IgD-negative memory B cell (primary cell): ENCODE results near the gene ZFP64. TPM values are rescaled to one million over a fixed set of nuclear protein-coding genes. Genes with fewer than 3 reads are reported as not detected.

ENCODE experiments used
- H3K27ac Mint-ChIP-seq, 3 donors: one replicate each; pipeline ENCODE4 v1.8.0; 2020 to 2022; ENCODE audit warnings: mild to moderate bottlenecking in 3 of 3, mixed read lengths in 3 of 3, moderate library complexity in 1 of 3
- H3K27me3 Mint-ChIP-seq: one replicate; pipeline ENCODE4 v1.8.0; 2021; ENCODE audit warnings: mixed read lengths
- H3K36me3 Mint-ChIP-seq: one replicate; pipeline ENCODE4 v1.8.0; 2020; ENCODE audit warnings: mild to moderate bottlenecking, mixed read lengths
- H3K4me1 Mint-ChIP-seq, 3 donors: one replicate each; pipeline ENCODE4 v1.8.0; 2020 to 2022; ENCODE audit warnings: mixed read lengths in 3 of 3, mild to moderate bottlenecking in 1 of 3
- H3K4me3 Mint-ChIP-seq, 4 donors: one replicate each; pipeline ENCODE4 v1.8.0; 2020 to 2022; ENCODE audit warnings: mild to moderate bottlenecking in 4 of 4, mixed read lengths in 4 of 4, moderate library complexity in 3 of 4
- H3K9me3 Mint-ChIP-seq, 3 donors: one replicate each; pipeline ENCODE4 v1.8.0; 2020 to 2021; ENCODE audit warnings: mixed read lengths in 3 of 3, mild to moderate bottlenecking in 1 of 3
- polyA plus RNA-seq: library from polyadenylated mRNA; unstranded; fragments of 300-500 nt; fragmentation: Illumina TruSeq; gene quantifications from one replicate; pipeline ENCODE4 v1.2.3, GENCODE V29; 2021

ZFP64 gene
- polyA plus RNA-seq, 1 donor from 2014 or later, result 12.8 TPM

GRCh38 chr20:52191916-52192718 lies 538 bp upstream of the ZFP64 start:
- Mint-ChIP-seq H3K27me3 (no peaks in the 10 kb centered on the region), H3K9me3 (peaks cover 0 to 2% (median 0%) of the 10 kb centered on the region in 3 donors), H3K36me3 (peaks cover 2% of the 10 kb centered on the region), H3K4me3 (peak overlapping the region; percentile 86 to 99 (median 94)), H3K27ac (peak overlapping the region; percentile 71 to 90 (median 80)), H3K4me1 (peaks cover 4 to 11% (median 9%) of the 10 kb centered on the region in 3 donors)

DNA sequence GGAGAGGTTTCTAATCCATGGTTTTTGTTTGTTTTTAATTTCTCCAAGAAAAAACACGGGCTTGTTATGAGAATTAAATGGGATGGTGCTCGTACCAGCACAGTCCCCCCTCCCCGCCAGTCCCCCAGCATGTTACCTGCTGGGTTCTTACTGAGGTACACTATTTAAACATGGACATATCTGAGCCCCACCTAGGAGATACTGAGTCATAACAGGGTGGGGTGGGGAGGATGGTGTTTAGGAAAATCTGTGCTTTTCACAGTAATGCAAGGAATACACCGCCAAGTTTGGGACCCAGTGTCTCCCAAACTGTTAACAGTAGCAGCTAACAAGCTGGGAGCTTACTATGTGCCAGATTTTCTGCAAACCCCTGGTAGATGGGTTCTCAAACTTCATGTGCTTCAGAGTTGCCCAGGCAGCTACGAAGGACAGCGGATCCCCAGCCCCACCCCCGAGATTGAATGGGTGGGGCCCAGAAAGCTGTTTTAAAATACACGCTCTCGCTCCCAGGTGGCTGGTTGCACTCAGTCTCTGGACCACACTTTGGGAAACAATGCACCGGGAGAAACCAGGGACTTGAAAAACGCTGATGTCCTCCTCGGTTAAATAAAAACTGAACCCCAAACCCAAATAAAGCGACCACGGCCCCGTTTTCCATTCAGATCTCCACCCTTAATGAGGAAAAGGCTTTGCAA lies 995 bp downstream of the ZFP64 start:
- Mint-ChIP-seq H3K4me1 (peaks cover 4 to 11% (median 9%) of the 10 kb centered on the region in 3 donors), H3K27ac (peak overlapping the region; percentile 58 to 88 (median 69)), H3K27me3 (no peaks in the 10 kb centered on the region), H3K9me3 (peaks cover 0 to 2% (median 0%) of the 10 kb centered on the region in 3 donors), H3K36me3 (peaks cover 2% of the 10 kb centered on the region), H3K4me3 (peak overlapping the region; percentile 93 to 99 (median 98))

DNA sequence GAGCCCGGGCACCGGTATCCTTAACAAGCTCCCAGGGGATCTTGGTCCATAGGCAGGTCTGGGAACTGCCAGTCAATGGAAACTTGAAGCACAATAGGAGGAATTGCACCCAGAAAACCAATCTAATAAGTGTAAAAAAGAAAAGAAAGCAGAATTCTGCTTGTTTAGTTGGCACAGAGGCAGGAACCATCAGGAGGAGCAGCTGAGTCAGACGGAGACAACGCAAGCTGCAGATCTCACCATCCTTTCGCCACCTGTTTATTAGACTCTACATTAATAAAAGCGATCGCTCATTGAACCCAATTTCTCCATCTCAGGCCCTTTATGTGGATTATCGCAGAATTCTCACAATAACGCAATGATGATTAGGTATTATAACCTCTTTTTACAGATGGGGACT lies 9.8 kb downstream of the ZFP64 start:
- H3K27me3 Mint-ChIP-seq, result no peaks in the 10 kb centered on the region
- H3K4me3 Mint-ChIP-seq, result peak overlapping the region in 1 of 4 donors; percentile 57
- peaks cover 0 to 7% (median 3%) of the 10 kb centered on the region in 3 donors for H3K4me1 Mint-ChIP-seq
- no peaks in the 10 kb centered on the region for H3K9me3 Mint-ChIP-seq
- no peak overlapping the region for H3K27ac Mint-ChIP-seq
- peaks cover 10% of the 10 kb centered on the region for H3K36me3 Mint-ChIP-seq

GRCh38 chr20:52180180-52180840 lies 11.3 kb downstream of the ZFP64 start:
- Mint-ChIP-seq H3K27ac (no peak overlapping the region), H3K9me3 (no peaks in the 10 kb centered on the region), H3K4me1 (peaks cover 0 to 8% (median 3%) of the 10 kb centered on the region in 3 donors), H3K27me3 (no peaks in the 10 kb centered on the region), H3K36me3 (peaks cover 8% of the 10 kb centered on the region), H3K4me3 (peak overlapping the region in 1 of 4 donors; percentile 4)

- peaks cover 0 to 8% (median 3%) of the 10 kb centered on the region in 3 donors for H3K4me1 Mint-ChIP-seq
- no peak overlapping the region for H3K27ac Mint-ChIP-seq
- no peaks in the 10 kb centered on the region for H3K27me3 Mint-ChIP-seq
- no peaks in the 10 kb centered on the region for H3K9me3 Mint-ChIP-seq
- no peak overlapping the region for H3K4me3 Mint-ChIP-seq
- H3K36me3 Mint-ChIP-seq, result peaks cover 4% of the 10 kb centered on the region
These were observed 12.0 kb downstream of the ZFP64 start for GRCh38 chr20:52179331-52180179.

DNA sequence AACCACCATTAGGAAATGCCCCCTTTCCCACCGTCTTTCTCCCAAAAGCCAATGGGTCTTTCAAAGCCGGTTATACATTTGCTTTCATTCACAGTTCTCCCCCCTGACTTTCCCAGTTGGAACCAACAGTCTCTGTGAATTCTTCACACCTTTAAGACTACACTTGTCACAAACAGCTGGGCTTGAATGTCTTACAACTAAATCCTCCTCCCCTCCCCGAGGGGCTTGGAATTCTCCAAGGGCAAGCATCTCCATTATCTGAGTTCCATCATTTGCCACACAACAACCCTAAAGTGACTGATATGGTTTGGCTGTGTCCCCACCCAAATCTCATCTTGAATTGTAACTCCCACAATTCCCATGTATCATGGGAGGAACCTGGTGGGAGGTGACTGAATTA lies 12.9 kb downstream of the ZFP64 start:
- no peak overlapping the region for H3K27ac Mint-ChIP-seq
- no peaks in the 10 kb centered on the region for H3K9me3 Mint-ChIP-seq
- no peaks in the 10 kb centered on the region for H3K36me3 Mint-ChIP-seq
- no peaks in the 10 kb centered on the region for H3K27me3 Mint-ChIP-seq
- no peak overlapping the region for H3K4me3 Mint-ChIP-seq
- H3K4me1 Mint-ChIP-seq, result peaks cover 0 to 8% (median 6%) of the 10 kb centered on the region in 3 donors

- Mint-ChIP-seq H3K27ac (no peak overlapping the region), H3K36me3 (no peaks in the 10 kb centered on the region), H3K4me3 (no peak overlapping the region), H3K4me1 (peaks cover 12 to 20% (median 18%) of the 10 kb centered on the region in 3 donors), H3K9me3 (no peaks in the 10 kb centered on the region), H3K27me3 (no peaks in the 10 kb centered on the region)
These were observed 15.7 kb downstream of the ZFP64 start for GRCh38 chr20:52175840-52176239.

- Mint-ChIP-seq H3K27ac (peak overlapping the region in 1 of 3 donors; percentile 24), H3K4me3 (peak overlapping the region in 3 of 4 donors; percentile 9 to 25 (median 19))
These were observed 19.1 kb downstream of the ZFP64 start for GRCh38 chr20:52172392-52173047.

GRCh38 chr20:52171025-52171424 lies 20.6 kb downstream of the ZFP64 start:
- H3K9me3 Mint-ChIP-seq, result no peaks in the 10 kb centered on the region
- H3K4me3 Mint-ChIP-seq, result no peak overlapping the region
- H3K36me3 Mint-ChIP-seq, result peaks cover 4% of the 10 kb centered on the region
- peaks cover 16 to 22% (median 16%) of the 10 kb centered on the region in 3 donors for H3K4me1 Mint-ChIP-seq
- no peak overlapping the region for H3K27ac Mint-ChIP-seq
- H3K27me3 Mint-ChIP-seq, result no peaks in the 10 kb centered on the region

More at GRCh38 chr20:52172392-52173047, 19.1 kb downstream of the ZFP64 start:
- H3K9me3 Mint-ChIP-seq, result no peaks in the 10 kb centered on the region
- H3K4me1 Mint-ChIP-seq, result peaks cover 16 to 22% (median 16%) of the 10 kb centered on the region in 3 donors
- H3K36me3 Mint-ChIP-seq, result no peaks in the 10 kb centered on the region
- no peaks in the 10 kb centered on the region for H3K27me3 Mint-ChIP-seq

GRCh38 chr20:52168116-52168515 lies 23.5 kb downstream of the ZFP64 start:
- no peak overlapping the region for H3K4me3 Mint-ChIP-seq
- no peaks in the 10 kb centered on the region for H3K9me3 Mint-ChIP-seq
- H3K4me1 Mint-ChIP-seq, result peaks cover 11 to 17% (median 15%) of the 10 kb centered on the region in 3 donors
- H3K27me3 Mint-ChIP-seq, result no peaks in the 10 kb centered on the region
- H3K27ac Mint-ChIP-seq, result no peak overlapping the region
- peaks cover 16% of the 10 kb centered on the region for H3K36me3 Mint-ChIP-seq

DNA sequence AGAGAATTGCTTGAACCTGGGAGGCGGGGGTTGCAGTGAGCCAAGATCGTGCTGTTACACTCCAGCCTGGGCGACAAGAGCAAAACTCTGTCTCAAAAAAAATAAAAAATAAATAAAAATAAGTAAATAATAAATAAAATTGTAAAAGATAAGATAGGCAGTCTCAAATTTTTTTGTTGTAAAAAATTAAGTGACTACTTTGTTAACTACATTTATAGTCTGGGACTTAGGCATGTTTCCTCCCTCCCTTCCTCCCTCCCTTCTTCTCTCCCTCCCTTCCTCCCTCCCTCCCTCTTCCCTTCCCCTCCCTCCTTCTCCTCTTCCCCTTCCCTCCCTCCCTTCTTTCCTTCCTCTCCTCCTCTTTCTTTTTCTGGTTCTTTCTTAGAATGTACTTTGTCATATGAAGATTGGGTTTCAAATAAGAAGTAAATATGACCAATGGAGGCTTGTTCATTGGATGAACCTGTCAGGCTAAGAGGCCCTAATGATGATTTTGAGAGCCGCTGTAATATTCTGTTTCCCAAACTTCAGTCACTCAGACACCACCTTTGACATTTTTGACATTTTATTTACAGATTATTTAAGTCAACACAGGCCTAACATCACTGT lies 24.2 kb downstream of the ZFP64 start:
- H3K9me3 Mint-ChIP-seq, result no peaks in the 10 kb centered on the region
- peaks cover 4 to 9% (median 7%) of the 10 kb centered on the region in 3 donors for H3K4me1 Mint-ChIP-seq
- no peak overlapping the region for H3K4me3 Mint-ChIP-seq
- H3K27me3 Mint-ChIP-seq, result no peaks in the 10 kb centered on the region
- H3K36me3 Mint-ChIP-seq, result peaks cover 16% of the 10 kb centered on the region
- no peak overlapping the region for H3K27ac Mint-ChIP-seq

DNA sequence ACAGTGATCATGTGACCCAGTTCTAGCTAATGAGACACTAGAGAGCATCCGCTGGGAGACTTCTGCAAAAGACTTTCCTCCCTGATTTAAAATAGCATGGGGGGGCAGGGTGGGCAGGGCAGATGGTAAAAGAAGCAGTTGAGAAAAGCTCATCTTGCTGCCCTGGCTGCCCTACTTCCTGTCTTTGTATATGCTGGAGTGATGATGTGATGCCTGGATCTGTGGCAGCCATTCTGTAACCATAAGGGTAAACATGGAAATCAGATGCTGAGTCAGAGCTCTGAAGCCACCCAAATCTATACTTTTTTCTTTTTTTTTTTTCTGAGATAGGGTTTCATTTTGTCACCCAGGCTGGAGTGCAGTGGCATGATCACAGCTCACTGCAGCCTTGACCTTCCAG lies 25.4 kb downstream of the ZFP64 start:
- Mint-ChIP-seq H3K4me3 (no peak overlapping the region), H3K27ac (no peak overlapping the region), H3K9me3 (no peaks in the 10 kb centered on the region), H3K36me3 (peaks cover 20% of the 10 kb centered on the region), H3K27me3 (no peaks in the 10 kb centered on the region), H3K4me1 (peaks cover 1 to 5% (median 4%) of the 10 kb centered on the region in 3 donors)

- H3K4me3 Mint-ChIP-seq, result no peak overlapping the region
- no peaks in the 10 kb centered on the region for H3K27me3 Mint-ChIP-seq
- no peaks in the 10 kb centered on the region for H3K4me1 Mint-ChIP-seq
- H3K27ac Mint-ChIP-seq, result peak overlapping the region in 1 of 3 donors; percentile 83
- peaks cover 0 to 7% (median 2%) of the 10 kb centered on the region in 3 donors for H3K9me3 Mint-ChIP-seq
- peaks cover 26% of the 10 kb centered on the region for H3K36me3 Mint-ChIP-seq
These were observed 30.9 kb downstream of the ZFP64 start for GRCh38 chr20:52160621-52161204.
